ENCODE data around the gene MEIOB.

Gene MEIOB

GRCh38 chr16:1787056-1787321 is 85.0 kb downstream of the MEIOB start:
- no peak for DNase-seq (ENCODE audit: low spot score)

GRCh38 chr16:1786242-1787055 is 85.5 kb downstream of the MEIOB start:
- no peak for DNase-seq (ENCODE audit: low spot score)

- DNase-seq (ENCODE audit: low spot score): no peak
These were observed 86.2 kb downstream of the MEIOB start for GRCh38 chr16:1785846-1786170.

GRCh38 chr16:1784977-1785845 is 86.8 kb downstream of the MEIOB start:
- DNase-seq (ENCODE audit: low spot score): no peak

Data from hepatic stellate cell (primary cell).